SK-N-SH treated with all-trans-retinoic acid at 6 μM for 48 hours (cell line): Measurements from ENCODE around the gene LMNA.

Experiments
- ATAC-seq: fragments of 200-7000 bp; cut with Tn5 transposase; 3 replicates; pipeline ENCODE4 v1.9.1; 2020; ENCODE audit warnings: mild to moderate bottlenecking, moderate library complexity
- ARNTL ChIP-seq: fragments of 450-650 bp; formaldehyde crosslinking; IDR thresholded peaks from 2 replicates; pipeline ENCODE4 v1.5.0; 2020; ENCODE audit warnings: low read depth, mild to moderate bottlenecking, moderate library complexity, borderline replicate concordance
- BACH2 ChIP-seq: fragments of 250-450 bp; sonication (Bioruptor Pico); IDR thresholded peaks from 2 replicates; pipeline ENCODE4 v1.9.0; 2021; ENCODE audit warnings: mild to moderate bottlenecking, borderline replicate concordance
- CREB5 ChIP-seq: fragments of 250-450 bp; sonication (Bioruptor Pico); IDR thresholded peaks from 2 replicates; pipeline ENCODE4 v1.5.1; 2020; ENCODE audit warnings: low read depth, mild to moderate bottlenecking, moderate library complexity
- CSDC2 ChIP-seq: fragments of 250-450 bp; sonication (Bioruptor Pico); IDR thresholded peaks from 2 replicates; pipeline ENCODE4 v1.5.0; 2020; ENCODE audit warnings: mild to moderate bottlenecking, moderate library complexity
- CSRNP3 ChIP-seq: fragments of 250-450 bp; sonication (Bioruptor Pico); IDR thresholded peaks from 2 replicates; pipeline ENCODE4 v1.5.1; 2021; ENCODE audit warnings: mild to moderate bottlenecking, moderate library complexity
- ESRRG ChIP-seq: fragments of 250-450 bp; sonication (Bioruptor Pico); IDR thresholded peaks from 2 replicates; pipeline ENCODE4 v1.6.1; 2021; ENCODE audit warnings: mild to moderate bottlenecking
- GLIS3 ChIP-seq: fragments of 250-450 bp; sonication (Bioruptor Pico); IDR thresholded peaks from 2 replicates; pipeline ENCODE4 v1.5.0; 2020; ENCODE audit warnings: mild to moderate bottlenecking, moderate library complexity
- ISL1 ChIP-seq: fragments of 250-450 bp; sonication (Bioruptor Pico); IDR thresholded peaks from 2 replicates; pipeline ENCODE4 v2.1.2; 2022; ENCODE audit warnings: mild to moderate bottlenecking, moderate library complexity
- OSR1 ChIP-seq: fragments of 250-450 bp; sonication (Bioruptor Pico); IDR thresholded peaks from 2 replicates; pipeline ENCODE4 v1.8.0; 2022; ENCODE audit warnings: moderate library complexity, mild to moderate bottlenecking, inconsistent platforms
- PATZ1 ChIP-seq: fragments of 250-450 bp; sonication (Bioruptor Pico); IDR thresholded peaks from 2 replicates; pipeline ENCODE4 v1.8.0; 2020; ENCODE audit warnings: mild to moderate bottlenecking, moderate library complexity, borderline replicate concordance
- POU6F1 ChIP-seq: fragments of 250-450 bp; sonication (Bioruptor Pico); IDR thresholded peaks from 2 replicates; pipeline ENCODE4 v1.8.0; 2021; ENCODE audit warnings: low read depth, mild to moderate bottlenecking, moderate library complexity, borderline replicate concordance
- PPARA ChIP-seq: fragments of 250-450 bp; sonication (Bioruptor Pico); IDR thresholded peaks from 2 replicates; pipeline ENCODE4 v1.5.0; 2020; ENCODE audit warnings: mild to moderate bottlenecking, borderline replicate concordance
- RARB ChIP-seq: fragments of 250-450 bp; sonication (Bioruptor Pico); IDR thresholded peaks from 2 replicates; pipeline ENCODE4 v1.8.0; 2021; ENCODE audit warnings: mild to moderate bottlenecking, moderate library complexity
- SNAI2 ChIP-seq: fragments of 250-450 bp; sonication (Bioruptor Pico); IDR thresholded peaks from 2 replicates; pipeline ENCODE4 v1.5.0; 2020; ENCODE audit warnings: mild to moderate bottlenecking, moderate library complexity
- TCF4 ChIP-seq: fragments of 250-450 bp; sonication (Bioruptor Pico); IDR thresholded peaks from 2 replicates; pipeline ENCODE4 v1.8.0; 2021; ENCODE audit warnings: mild to moderate bottlenecking, moderate library complexity, borderline replicate concordance
- TOX ChIP-seq: fragments of 250-450 bp; sonication (Bioruptor Pico); IDR thresholded peaks from 2 replicates; pipeline ENCODE4 v1.8.0; 2021; ENCODE audit warnings: mild to moderate bottlenecking, moderate library complexity, borderline replicate concordance
- TSHZ2 ChIP-seq: fragments of 250-450 bp; sonication (Bioruptor Pico); IDR thresholded peaks from 2 replicates; pipeline ENCODE4 v1.5.0; 2020; ENCODE audit warnings: mild to moderate bottlenecking, moderate library complexity
- ZC3H10 ChIP-seq: fragments of 250-450 bp; sonication (Bioruptor Pico); IDR thresholded peaks from 2 replicates; pipeline ENCODE4 v1.5.1; 2021; ENCODE audit warnings: mild to moderate bottlenecking, moderate library complexity
- ZFP3 ChIP-seq: fragments of 250-450 bp; sonication (Bioruptor Pico); IDR thresholded peaks from 2 replicates; pipeline ENCODE4 v1.5.0; 2020; ENCODE audit warnings: mild to moderate bottlenecking, moderate library complexity
- ZFP30 ChIP-seq: fragments of 450-650 bp; formaldehyde crosslinking; IDR thresholded peaks from 2 replicates; pipeline ENCODE4 v1.5.0; 2022; ENCODE audit warnings: mild to moderate bottlenecking, moderate library complexity
- ZNF565 ChIP-seq: fragments of 450-650 bp; formaldehyde crosslinking; conservative IDR thresholded peaks from 2 replicates; pipeline ENCODE4 v1.5.0; 2020; ENCODE audit warnings: low read depth, mild to moderate bottlenecking, moderate library complexity
- ZNF70 ChIP-seq: fragments of 450-650 bp; formaldehyde crosslinking; IDR thresholded peaks from 2 replicates; pipeline ENCODE4 v1.5.0; 2020; ENCODE audit warnings: mild to moderate bottlenecking, moderate library complexity
- ZNF8 ChIP-seq: fragments of 450-650 bp; formaldehyde crosslinking; IDR thresholded peaks from 2 replicates; pipeline ENCODE4 v1.5.0; 2020; ENCODE audit warnings: mild to moderate bottlenecking, moderate library complexity

The LMNA gene

GRCh38 chr1:156150333-156151011 lies 36.0 kb downstream of the LMNA start:
- no peak for ATAC-seq
- TF ChIP-seq PATZ1 (CRISPR knock-in tag) (no peak), PPARA (CRISPR knock-in tag) (no peak), ZNF70 (CRISPR knock-in tag) (no peak), CSRNP3 (CRISPR knock-in tag) (no peak), BACH2 (no peak), ESRRG (CRISPR knock-in tag) (no peak), SNAI2 (CRISPR knock-in tag) (no peak), ZFP30 (CRISPR knock-in tag) (no peak), ISL1 (CRISPR knock-in tag) (no peak), OSR1 (no peak), RARB (CRISPR knock-in tag) (no peak), ZNF565 (CRISPR knock-in tag) (no peak), GLIS3 (CRISPR knock-in tag) (no peak), TSHZ2 (CRISPR knock-in tag) (no peak), ZC3H10 (CRISPR knock-in tag) (no peak), POU6F1 (CRISPR knock-in tag) (no peak), CREB5 (CRISPR knock-in tag) (no peak), ZNF8 (no peak), ZFP3 (CRISPR knock-in tag) (no peak)

GRCh38 chr1:156151093-156151688 lies 36.7 kb downstream of the LMNA start:
- ATAC-seq, result peak; percentile 6
- TF ChIP-seq ZC3H10 (CRISPR knock-in tag), result no peak
- TF ChIP-seq ESRRG (CRISPR knock-in tag), result no peak
- TF ChIP-seq BACH2, result no peak
- no peak for TF ChIP-seq PPARA (CRISPR knock-in tag)
- no peak for TF ChIP-seq ZFP3 (CRISPR knock-in tag)
- no peak for TF ChIP-seq POU6F1 (CRISPR knock-in tag)
- TF ChIP-seq CSRNP3 (CRISPR knock-in tag), result no peak
- no peak for TF ChIP-seq PATZ1 (CRISPR knock-in tag)
- TF ChIP-seq RARB (CRISPR knock-in tag), result no peak
- no peak for TF ChIP-seq CSDC2 (CRISPR knock-in tag)
- TF ChIP-seq ZFP30 (CRISPR knock-in tag), result no peak
- TF ChIP-seq ZNF8, result no peak
- no peak for TF ChIP-seq OSR1
- TF ChIP-seq GLIS3 (CRISPR knock-in tag), result no peak
- no peak for TF ChIP-seq TCF4
- no peak for TF ChIP-seq TOX
- TF ChIP-seq ISL1 (CRISPR knock-in tag), result no peak
- TF ChIP-seq ARNTL (CRISPR knock-in tag), result no peak
